HG03066 (cell line): ENCODE measurements around the gene HUNK.

Source experiments
- ATAC-seq: cut with Tn5 transposase; IDR thresholded peaks from one replicate; pipeline ENCODE4 v1.9.1; 2021; ENCODE audit warnings: low read depth; ENCODE audit not compliant: unreplicated experiment

HUNK gene

DNA sequence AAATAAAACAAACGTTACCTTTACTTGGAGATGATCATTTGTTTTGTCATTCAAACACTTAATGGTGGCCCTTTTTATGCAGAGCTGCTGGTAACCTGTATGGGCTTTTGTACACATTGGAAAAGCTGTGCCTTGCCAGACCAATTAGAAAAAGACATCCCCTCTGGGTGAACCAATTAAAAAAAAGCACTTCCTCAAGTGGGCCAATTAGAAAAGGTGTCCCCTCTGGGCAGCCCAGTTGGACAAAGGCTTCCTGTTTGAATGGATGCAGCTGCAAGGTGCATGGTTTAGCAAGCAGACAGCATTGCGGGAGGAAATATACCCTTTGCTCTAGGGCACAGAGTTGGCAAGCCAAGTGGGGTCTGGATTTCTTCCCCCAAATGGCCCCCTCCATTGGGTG lies 21.6 kb downstream of the HUNK start:
- no peak for ATAC-seq

DNA sequence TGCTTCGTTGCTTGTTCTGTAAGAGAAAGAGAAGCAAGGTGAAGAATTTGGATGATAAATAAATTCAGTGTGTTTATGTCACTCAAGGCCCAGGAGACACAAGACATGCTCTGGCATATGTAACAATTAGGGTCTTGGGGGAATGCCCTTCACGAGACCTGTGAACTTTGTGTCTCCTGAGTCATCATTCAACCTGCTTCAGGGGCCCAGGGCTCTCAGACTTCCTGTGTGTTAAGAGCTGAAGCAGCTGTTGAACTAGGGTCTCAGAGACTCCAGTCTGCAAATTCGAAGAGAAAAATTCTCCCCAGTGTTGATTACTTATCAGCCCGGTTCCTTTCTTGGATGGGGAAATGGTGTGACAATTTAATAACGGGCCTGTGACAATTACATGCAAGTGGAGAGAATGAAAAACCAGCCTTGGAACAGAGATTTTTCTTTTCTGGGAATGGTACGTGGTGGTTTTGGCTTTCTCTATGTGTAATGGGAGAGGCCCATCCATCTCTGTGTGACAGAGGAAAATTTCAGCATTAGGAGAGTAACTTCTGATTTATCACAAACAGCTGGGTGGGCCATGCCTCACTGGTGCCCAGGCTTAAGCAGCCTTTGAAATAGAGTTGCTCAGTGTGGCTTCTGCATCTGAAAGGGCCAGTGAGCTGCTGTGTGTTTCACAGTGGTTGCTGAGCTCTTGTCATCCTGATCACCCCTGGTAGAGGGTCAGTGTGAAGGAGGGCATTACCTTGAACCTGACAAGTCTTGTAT lies 22.4 kb downstream of the HUNK start:
- ATAC-seq = no peak

DNA sequence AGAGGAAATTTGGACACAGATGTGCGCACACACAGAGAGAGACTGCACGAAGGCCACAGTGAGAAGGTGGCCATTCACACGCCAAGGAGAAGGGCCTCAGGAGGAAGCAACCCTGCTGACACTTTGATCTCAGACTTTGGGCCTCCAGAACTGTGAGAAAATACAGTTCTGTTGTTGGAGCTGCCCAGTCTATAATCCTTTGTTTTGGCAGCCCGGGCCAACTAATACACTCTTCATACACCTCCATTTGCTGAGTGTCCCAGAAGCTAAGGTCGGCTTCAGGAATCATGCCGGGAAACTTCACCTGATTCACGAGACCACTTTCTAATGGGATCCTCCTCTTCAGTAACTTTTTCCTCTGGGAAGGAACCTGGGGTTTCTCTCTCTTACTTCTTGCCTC lies 23.2 kb downstream of the HUNK start:
- ATAC-seq = no peak

DNA sequence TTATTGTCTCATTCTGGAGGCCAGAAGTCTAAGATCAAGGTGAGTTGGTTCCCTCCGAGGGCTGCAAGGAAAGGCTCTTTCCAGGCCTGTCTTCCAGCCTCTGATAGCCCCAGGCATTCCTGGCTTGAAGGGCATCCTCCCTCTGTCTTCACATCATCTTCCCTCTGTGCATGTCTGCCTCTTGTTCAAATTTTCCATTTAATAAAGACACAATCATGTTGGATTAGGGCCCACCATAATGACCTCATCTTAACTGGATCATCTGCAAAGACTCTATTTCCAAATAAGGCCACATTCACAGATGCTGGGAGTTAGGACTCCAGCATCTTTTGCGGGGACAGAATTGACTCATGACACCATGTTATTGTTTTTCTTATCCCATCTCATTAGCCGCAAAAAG lies 24.5 kb downstream of the HUNK start:
- no peak for ATAC-seq

DNA sequence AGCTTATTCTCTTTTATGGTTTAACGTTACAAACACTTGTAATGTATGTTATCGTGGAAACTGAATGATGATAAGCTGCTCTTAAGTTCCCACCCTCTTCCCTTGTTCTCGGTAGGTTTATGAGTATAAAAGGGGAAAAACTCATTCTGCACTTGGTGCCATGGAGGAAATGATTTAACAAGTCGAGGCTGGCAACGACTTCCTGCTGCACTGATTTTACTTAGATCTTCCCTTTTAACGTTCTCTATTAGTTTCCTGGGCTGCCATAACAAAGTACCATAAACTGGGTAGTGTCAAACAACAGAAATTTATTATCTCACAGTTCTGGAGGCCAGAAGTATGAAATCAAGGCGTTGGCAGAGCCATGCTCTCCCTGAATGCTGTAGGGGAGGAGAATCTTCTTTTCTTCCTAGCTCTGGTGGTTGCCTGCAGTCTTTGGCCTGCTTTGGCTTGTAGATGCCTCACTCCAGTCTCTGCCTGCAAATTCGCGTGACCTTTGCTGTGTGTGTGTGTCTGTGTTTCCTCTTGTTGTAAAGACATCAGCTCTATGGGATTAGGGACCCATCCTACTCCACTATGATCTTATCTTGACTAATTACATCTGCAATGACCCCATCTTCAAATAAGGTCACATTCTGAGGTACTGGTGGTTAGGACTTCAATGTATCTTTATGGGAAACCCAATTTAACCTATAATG lies 26.3 kb downstream of the HUNK start:
- no peak for ATAC-seq

DNA sequence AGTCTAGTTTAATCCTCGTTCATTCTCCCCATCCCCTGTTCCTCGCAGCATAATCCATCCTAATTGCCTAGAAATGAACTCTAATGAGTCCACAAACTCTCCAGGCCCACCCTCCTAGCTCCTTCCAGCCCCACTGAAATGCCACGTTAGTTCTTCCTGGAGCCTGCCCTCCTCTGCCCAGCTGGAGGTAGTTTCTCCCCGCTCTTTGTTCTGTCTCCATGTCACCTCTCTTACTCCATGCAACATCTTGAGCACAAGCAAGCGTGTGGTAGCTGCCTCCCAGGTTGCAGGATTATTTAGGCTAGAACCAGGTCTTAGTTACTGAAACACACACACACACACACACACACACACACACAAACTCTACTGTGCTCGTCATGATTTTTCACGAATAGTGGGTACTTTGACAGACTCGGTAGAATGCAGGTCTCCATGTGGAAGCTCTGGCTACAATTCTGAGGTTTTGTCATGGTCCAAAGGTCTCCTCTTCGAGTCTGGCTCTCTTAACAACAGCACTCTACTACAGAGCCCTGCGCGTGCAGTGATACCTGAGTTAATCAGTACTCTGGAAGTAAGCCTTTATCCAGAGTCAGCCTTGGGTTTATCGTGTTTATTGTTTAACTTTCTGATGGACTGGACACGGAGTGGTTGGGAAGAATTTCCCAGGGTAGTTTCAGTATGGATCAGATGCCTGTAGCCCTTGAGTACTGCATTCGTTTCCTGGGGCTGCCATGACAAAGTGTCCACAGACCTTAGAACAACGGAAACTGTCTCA lies 27.5 kb downstream of the HUNK start:
- no peak for ATAC-seq

DNA sequence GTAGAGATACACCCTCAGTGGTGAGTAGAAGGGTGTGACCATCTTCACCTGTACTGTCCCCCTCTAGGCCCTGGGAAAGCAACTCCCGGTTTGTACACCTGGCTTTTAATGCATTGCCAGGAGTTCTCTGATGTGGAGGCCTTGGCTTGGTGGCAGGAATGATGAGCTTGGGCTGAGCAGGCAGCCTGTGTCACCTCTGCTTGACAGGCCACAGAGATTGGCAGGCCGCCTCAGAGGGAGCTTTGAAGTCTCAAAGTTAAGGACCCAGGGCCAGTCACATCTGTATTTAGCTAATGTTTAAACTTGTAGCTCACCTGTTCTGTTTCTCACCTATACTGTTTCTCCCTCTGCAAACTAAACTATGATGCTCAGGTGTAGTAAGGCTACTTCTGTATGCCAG lies 28.5 kb downstream of the HUNK start:
- ATAC-seq = no peak

DNA sequence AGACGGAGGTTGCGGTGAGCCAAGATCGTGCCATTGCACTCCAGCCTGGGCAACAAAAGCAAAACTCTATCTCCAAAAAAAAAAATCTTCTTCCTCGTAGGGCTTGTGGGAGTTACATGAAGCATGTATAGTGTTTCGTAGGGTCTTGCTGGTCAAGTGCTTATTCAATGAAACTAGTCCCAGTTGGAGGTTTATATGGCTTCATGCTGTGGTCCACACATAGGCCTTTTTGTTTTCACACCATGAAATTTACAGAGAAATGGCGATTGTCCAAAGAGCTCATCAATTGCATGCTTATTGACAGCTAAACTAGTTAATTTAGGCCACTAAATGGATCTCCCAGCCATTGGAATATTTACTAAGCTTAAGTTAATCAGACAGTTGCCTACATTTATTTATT lies 29.6 kb downstream of the HUNK start:
- ATAC-seq = no peak

DNA sequence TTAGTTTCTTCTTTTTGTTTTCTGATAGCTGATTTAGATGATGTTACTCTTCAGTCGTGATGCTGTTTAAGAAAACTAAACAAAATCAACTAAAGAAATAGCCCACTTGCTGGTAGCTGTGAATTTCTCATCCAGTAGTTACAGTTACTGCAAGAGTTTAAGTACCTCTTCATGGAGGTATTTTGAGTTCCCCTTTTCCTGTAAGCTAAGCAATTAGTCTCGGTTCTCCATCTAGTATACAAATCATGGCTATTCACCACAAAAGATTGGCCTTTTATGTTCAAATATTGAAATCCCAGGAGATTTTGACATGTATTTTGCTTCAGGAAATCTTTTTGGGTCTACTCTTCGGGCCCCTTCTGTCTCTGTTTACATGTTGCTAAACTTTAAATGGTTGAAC lies 31.1 kb downstream of the HUNK start:
- ATAC-seq = no peak

DNA sequence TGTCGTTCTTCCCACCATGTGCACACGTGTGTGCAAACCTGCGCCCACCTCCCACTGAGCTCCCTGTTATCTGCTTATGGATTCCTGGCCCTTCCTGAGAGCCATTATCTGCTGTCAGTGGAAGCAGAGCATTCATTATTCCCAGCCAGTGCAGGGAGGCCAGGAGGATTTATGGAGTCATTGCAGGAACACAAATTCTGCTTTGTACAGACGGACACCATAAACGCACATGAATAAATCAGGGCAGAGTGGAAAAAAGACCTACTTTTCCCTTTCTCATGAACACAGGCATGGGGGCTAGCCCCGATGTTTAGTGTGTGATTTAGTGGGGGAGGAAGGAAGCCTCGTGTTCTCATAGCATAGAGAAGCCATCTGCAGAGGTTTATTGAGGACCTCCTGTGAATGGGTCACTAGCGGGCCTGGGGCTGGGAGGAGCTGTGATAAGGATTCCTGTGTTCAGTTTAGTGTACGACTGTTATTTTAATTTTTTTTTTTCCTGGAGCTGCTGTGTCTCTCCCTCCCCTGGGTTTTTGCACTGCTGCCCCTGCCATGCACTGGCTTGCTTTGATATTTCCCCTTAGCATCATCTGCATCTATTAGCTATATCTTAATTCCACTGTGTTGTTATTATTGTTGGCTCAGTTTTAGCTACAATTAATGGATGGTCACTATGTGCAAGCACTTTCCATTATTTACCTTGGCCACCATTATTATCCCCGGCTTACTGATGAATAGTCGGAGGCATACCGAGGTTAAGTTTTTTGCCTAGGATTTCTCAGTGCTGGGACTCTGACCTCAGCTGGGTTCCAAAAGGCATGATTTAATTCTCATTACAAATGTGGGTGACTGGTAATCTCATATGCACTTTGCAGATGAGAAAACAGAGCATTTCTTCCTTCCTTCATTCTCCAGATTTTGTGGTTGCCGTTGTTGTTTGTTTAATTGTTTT lies 33.0 kb downstream of the HUNK start:
- ATAC-seq = no peak

DNA sequence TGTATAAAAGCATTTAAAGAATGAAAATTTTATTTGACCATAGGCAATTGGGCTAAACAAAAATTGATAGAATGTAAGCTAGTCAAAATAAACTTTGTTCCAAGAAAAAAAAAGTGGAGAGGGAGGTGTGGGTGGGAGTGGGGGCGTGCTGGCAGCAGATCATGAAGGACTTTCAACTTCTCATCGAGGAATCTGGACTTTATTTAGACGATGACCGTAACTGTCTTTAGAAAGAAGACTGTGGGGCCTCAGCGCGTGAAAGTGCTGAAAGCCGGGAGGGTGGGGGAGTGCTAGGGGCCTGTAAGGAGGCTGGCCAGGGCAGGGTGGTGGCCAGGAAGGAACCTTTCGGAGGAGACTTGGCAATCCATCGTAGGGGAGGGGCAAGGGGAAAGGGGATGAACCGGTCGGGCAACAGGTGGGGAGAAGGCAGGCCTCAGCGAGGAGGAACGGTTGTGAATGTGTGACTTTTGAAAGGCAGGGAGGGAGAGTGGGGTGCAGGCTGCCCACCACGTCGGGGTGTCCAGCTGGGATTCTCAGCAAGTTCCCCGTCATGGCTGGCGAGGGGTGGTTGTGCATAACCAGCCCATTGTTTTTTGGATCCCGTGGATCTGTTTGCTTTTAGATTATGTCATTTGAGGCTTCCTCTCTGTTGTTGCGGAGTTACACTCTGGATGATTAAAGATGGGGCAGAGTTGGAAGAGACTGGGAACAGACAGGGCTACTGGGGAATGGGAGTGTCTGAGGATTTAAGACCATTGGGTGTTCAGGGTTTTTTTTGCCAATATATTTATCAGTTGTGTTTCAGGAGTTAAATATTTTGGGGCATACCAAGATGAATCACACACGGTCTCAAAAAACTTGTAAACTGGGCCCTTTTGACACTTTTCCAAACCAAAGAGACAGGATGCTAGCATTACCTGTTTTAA lies 35.5 kb downstream of the HUNK start:
- ATAC-seq = no peak

DNA sequence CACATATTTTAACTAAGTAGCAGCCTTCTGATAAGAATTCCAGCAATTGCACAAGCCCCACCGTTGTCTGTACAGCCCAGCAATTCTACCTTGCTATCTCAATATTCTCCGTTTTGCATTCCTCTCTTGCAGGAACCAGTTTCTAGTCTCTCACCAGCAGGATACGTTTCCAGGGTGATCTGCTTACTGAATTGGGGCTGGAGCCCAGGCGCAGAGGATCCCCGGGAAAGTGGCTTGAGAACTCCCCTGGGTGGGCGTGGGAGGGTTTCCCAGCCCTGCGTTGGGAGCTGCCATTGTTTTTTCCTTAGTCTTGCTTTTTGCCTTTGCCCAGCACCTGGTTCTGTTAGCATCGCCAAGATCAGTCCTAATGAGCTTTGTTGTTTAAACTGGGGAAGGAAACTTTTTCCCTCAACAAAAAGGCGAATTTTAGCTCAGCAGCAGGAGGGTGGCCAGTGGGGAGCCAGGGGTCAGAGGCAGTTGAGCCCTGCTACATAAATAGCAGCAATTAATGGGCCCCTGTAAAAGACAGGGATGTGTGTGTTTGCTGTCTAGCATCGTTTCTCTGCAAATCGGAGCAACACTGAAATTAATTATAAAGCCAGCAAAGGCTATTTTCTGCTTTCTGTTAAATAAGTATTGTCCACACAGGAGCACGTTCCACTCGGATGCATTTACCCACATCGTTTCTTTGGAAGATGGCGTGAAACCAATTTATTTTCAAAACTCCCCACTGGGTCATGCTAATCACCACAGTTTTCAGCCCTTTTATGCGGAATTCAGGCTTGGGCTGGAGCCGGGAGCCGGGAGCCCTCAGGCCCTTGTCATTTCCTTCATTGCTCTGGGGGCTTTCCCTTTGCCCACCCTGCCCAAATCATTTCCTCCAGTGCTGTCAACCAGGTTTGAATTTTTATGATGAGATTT lies 36.6 kb downstream of the HUNK start:
- no peak for ATAC-seq

DNA sequence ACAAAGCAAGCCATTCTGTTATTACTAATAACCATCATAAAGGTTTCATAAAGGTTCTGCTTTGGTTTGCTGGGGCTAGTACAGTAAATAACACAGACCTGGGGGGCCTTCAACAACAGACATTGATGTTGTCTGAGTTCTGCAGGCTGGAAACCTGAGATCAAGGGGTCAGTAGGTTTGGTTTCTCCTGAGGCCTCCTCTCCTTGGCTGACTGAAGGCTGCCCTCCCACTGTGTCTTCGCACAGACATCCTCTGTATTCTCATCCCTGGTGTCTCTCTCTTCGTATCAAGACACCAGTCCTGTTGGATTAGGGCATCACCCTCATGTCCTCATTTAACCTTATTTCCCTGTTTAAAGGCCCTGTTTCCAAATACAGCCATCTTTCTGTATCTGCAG lies 37.3 kb downstream of the HUNK start:
- no peak for ATAC-seq

DNA sequence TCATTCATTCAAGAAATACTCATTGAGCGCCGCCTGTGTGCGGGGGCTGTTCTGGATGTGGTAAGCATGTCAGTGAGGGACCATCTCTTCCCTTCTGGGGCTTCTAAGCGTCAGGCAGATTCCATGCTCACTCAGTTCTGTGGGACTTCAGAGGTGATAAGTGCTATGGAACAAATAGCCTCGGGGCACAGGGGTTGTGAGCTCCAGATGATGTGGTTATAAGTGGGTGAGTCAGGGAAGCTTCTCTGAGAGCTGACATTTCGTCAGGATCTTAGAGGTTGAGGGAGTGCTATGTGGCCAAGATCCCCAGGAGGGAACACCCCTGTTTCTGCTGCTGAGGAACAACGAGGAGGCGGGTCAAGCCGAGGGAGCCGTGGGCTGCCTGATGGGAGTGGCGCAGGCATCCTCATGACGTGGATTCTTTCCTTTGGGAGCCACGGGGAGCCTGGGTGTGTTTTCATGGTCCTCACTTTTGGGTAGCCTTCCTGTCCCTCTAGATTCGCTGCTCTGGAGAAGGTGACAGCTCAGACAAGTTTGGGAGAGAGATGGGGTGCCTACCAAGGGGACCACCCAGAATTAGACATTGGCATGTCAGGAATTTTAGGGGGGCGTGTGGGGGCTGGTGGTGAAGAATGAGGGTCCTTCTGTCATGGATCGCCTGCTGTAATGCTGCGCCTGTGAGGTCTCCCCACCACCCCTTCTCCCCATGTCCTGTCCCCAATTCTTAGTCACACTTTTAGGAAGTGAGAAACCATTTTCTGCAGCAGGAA lies 38.5 kb downstream of the HUNK start:
- ATAC-seq = no peak

DNA sequence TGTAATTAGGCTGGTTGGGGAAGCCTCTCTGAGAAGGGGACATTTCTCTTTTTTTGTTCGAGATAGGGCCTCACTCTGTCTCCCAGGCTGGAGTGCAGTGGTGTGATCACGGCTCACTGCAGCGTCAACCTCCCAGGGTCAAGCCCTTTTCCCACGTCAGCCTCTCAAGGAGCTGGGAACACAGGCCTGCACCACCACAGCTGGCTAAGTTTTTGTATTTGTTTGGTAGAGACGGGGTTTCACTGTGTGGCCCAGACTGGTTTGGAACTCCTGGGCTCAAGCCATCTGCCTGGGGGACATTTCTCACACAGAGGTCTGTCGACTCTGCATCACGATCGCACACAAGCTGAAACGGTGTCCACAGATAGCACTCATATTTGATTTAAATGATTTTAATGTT lies 39.7 kb downstream of the HUNK start:
- ATAC-seq = no peak

DNA sequence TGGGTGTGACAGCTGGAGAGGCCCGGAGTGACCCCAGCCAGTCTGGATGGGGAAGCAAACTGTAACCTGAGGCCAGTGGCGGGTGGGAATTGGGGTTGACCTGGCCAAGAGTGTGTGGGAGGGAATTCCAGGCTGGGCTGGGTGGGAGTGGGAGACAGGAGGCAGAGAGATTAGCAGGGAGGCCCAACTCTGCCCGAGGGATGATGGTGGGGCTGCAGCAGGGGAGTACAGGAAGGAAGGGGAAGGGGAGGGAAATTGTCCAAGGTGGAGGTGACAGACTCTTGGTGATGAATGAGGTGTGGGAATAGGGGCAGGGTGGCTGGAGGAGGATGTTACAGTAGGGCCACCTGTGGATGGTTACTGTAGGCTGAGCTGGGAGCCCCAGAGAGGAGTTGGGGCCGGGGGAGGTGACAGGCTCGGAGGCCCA lies 40.4 kb downstream of the HUNK start:
- ATAC-seq = no peak

DNA sequence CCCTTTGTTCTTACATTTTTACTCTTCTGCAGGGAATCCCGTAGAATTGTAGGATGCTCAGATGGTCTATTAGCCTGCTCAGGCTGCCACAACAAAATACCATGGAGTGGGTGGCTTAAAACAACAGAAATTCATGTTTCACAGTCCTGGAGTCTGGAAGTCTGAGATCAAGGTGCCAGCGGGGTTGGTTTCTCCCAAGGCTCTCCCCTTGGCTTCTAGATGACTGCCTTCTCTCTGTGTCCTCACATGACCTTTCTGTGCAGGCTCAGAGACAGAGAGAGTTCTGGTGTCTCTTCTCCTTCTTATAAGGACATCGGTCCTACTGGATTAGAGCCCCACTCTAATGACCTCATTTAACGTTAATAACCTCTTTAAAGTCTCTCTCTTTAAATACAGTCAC lies 41.7 kb downstream of the HUNK start:
- ATAC-seq = no peak

DNA sequence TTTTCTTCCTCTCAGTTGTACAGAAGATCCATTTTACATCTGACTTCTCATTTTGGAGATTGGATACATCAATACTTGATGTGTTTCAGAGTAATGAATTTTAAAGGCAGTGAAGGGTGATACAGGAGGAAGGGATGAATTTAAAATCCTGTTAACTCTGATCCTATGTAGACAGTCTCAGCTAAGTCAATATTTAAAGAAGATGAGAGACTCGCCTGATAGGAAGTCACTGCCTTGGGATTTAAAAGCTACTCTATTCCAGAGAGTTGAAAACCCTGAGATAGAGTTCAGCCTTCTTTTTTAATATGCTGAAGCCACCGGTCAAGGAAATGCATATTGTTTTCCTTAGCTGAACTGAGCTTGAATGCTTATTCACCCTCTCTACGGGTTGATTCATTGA lies 42.7 kb downstream of the HUNK start:
- ATAC-seq = no peak
